ENCODE measurements around the gene SERPINB4.
"Not testable (repeated sequence)": the region's sequence is repeated elsewhere in the genome, so short reads cannot be mapped to it uniquely, and the experiment has no call there.

GRCh38 chr18:63641157-63641680, 2.8 kb downstream of the SERPINB4 start:
- TF ChIP-seq, protein P1, sequence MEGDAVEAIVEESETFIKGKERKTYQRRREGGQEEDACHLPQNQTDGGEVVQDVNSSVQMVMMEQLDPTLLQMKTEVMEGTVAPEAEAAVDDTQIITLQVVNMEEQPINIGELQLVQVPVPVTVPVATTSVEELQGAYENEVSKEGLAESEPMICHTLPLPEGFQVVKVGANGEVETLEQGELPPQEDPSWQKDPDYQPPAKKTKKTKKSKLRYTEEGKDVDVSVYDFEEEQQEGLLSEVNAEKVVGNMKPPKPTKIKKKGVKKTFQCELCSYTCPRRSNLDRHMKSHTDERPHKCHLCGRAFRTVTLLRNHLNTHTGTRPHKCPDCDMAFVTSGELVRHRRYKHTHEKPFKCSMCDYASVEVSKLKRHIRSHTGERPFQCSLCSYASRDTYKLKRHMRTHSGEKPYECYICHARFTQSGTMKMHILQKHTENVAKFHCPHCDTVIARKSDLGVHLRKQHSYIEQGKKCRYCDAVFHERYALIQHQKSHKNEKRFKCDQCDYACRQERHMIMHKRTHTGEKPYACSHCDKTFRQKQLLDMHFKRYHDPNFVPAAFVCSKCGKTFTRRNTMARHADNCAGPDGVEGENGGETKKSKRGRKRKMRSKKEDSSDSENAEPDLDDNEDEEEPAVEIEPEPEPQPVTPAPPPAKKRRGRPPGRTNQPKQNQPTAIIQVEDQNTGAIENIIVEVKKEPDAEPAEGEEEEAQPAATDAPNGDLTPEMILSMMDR (IDR thresholded peaks at IDR 0.05) = not testable (repeated sequence)
- TF ChIP-seq EZH2 (IDR thresholded peaks at IDR 0.05; ENCODE audit: borderline replicate concordance, insufficient read depth, low read depth, low read length, poor library complexity, severe bottlenecking) = not testable (repeated sequence)
